Measurements from ENCODE around the gene PNPLA8.

Gene PNPLA8

DNA sequence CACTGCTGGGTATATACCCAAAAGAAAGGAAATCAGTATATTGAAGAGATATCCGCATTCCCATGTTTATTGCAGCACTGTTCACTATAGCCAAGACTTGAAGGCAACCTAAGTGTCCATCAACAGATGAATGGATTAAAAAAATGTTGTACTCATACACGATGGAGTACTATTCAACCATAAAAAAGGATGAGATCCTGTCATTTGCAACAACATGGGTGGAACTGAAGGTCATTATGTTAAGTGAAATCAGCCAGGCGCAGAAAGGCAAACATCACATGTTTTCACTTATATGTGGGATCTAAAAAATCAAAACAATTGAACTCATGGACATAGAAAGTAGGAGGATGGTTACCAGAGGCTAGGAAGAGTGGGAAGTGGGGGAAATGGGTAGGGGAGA is 89.0 kb downstream of the PNPLA8 start:
- H3K36me3 ChIP-seq (ENCODE audit: control insufficient read depth in 1 of 2, insufficient read depth in 2 of 2, low read length in 2 of 2), result no peaks in the 10 kb centered on the region
- no peaks in the 10 kb centered on the region for H3K9me3 ChIP-seq (ENCODE audit: control insufficient read depth in 1 of 2, low read length in 2 of 2)
- no peak overlapping the region for H3K27ac ChIP-seq (ENCODE audit: low read length)
- no peaks in the 10 kb centered on the region for H3K4me1 ChIP-seq (ENCODE audit: control insufficient read depth in 1 of 2, insufficient read depth in 2 of 2, low read length in 2 of 2)
- H3K27me3 ChIP-seq (ENCODE audit: low read depth, low read length), result no peaks in the 10 kb centered on the region
- H3K4me3 ChIP-seq (ENCODE audit: low read depth in 1 of 2, low read length in 2 of 2), result no peak overlapping the region

DNA sequence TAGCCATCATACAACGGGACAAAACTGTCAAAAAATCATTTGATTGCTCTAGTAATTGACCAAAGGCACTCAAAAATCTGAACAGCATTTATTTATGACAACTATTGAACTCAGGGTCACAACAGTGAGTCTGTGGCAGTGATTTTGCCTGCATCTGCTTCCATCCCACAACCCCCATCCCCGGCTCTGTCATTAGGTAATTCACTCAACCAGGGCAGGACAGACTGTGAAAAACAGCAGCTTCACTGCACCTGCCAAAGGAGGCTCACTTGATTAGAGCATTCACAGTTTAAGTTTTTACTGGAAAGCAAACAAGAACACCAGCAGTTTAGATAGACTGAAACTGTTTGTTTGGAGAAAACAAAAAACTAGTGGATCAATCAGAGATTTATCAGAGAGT is 91.9 kb downstream of the PNPLA8 start:
- Histone ChIP-seq H3K27me3 (ENCODE audit: low read depth, low read length) (no peaks in the 10 kb centered on the region), H3K36me3 (ENCODE audit: control insufficient read depth in 1 of 2, insufficient read depth in 2 of 2, low read length in 2 of 2) (no peaks in the 10 kb centered on the region), H3K4me3 (ENCODE audit: low read depth in 1 of 2, low read length in 2 of 2) (no peak overlapping the region), H3K4me1 (ENCODE audit: control insufficient read depth in 1 of 2, insufficient read depth in 2 of 2, low read length in 2 of 2) (no peaks in the 10 kb centered on the region), H3K27ac (ENCODE audit: low read length) (no peak overlapping the region), H3K9me3 (ENCODE audit: control insufficient read depth in 1 of 2, low read length in 2 of 2) (no peaks in the 10 kb centered on the region)

DNA sequence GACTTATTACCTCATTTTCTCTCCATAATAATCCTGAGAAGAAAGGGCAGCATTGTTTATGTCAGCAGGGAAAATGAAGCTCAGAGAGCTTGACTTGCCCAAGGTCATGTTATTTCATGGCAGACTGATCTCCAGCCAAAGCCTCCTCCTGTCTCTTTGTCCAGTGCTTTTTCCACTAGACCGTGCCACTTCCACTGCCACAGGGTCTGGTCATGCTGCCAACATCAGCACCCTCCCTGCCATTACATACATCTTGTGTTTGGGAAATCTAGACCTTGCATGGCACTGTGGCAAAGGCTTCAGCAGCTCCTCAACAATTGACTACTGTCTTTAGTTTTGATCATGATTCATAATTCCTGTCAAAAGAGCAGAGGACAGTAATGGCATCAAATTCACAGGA is 94.8 kb downstream of the PNPLA8 start:
- H3K27ac ChIP-seq (ENCODE audit: low read length), result no peak overlapping the region
- H3K4me1 ChIP-seq (ENCODE audit: control insufficient read depth in 1 of 2, insufficient read depth in 2 of 2, low read length in 2 of 2), result no peaks in the 10 kb centered on the region
- no peaks in the 10 kb centered on the region for H3K27me3 ChIP-seq (ENCODE audit: low read depth, low read length)
- no peaks in the 10 kb centered on the region for H3K9me3 ChIP-seq (ENCODE audit: control insufficient read depth in 1 of 2, low read length in 2 of 2)
- no peak overlapping the region for H3K4me3 ChIP-seq (ENCODE audit: low read depth in 1 of 2, low read length in 2 of 2)
- H3K36me3 ChIP-seq (ENCODE audit: control insufficient read depth in 1 of 2, insufficient read depth in 2 of 2, low read length in 2 of 2), result no peaks in the 10 kb centered on the region

DNA sequence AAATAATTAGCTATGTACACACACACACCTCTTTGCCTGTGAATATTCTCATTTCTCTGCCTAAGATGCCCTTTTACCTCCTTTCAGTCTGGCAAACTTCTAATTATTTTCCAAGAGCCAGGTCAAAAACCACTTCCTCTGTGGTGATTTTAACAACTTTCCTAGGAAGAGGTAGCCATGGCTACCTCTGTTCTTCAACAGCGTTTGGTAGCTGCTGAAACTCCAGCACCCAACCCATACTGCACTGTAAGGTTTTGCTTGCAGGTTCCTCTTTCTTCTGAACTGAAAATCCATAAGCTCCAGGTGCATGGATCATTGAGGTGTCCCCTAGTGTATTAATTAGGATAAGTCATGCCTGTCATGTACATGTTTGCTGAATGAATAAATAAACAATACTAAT is 95.3 kb downstream of the PNPLA8 start:
- Histone ChIP-seq H3K36me3 (ENCODE audit: control insufficient read depth in 1 of 2, insufficient read depth in 2 of 2, low read length in 2 of 2) (no peaks in the 10 kb centered on the region), H3K27ac (ENCODE audit: low read length) (no peak overlapping the region), H3K4me1 (ENCODE audit: control insufficient read depth in 1 of 2, insufficient read depth in 2 of 2, low read length in 2 of 2) (no peaks in the 10 kb centered on the region), H3K27me3 (ENCODE audit: low read depth, low read length) (no peaks in the 10 kb centered on the region), H3K9me3 (ENCODE audit: control insufficient read depth in 1 of 2, low read length in 2 of 2) (no peaks in the 10 kb centered on the region), H3K4me3 (ENCODE audit: low read depth in 1 of 2, low read length in 2 of 2) (no peak overlapping the region)

DNA sequence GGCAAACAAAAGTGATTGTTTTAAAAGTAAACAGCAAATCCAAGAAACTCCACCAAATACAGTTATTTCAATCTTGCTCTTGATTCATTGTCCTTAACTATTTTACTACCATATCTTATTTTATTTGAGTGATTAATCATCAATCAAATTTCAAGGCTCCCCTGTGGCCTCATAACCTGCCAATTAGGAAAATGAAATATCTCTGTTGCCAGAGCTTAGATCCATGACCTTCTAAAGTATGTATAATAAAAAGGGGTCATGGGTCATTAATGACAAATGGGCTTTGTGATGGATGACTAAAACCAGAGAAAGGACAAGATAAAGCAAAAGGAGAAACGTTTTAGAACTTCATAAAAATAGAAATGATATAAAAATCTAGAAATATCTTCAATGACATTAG is 98.2 kb downstream of the PNPLA8 start:
- Histone ChIP-seq H3K27ac (ENCODE audit: low read length) (no peak overlapping the region), H3K4me1 (ENCODE audit: control insufficient read depth in 1 of 2, insufficient read depth in 2 of 2, low read length in 2 of 2) (no peaks in the 10 kb centered on the region), H3K4me3 (ENCODE audit: low read depth in 1 of 2, low read length in 2 of 2) (no peak overlapping the region), H3K27me3 (ENCODE audit: low read depth, low read length) (no peaks in the 10 kb centered on the region), H3K36me3 (ENCODE audit: control insufficient read depth in 1 of 2, insufficient read depth in 2 of 2, low read length in 2 of 2) (no peaks in the 10 kb centered on the region), H3K9me3 (ENCODE audit: control insufficient read depth in 1 of 2, low read length in 2 of 2) (no peaks in the 10 kb centered on the region)

DNA sequence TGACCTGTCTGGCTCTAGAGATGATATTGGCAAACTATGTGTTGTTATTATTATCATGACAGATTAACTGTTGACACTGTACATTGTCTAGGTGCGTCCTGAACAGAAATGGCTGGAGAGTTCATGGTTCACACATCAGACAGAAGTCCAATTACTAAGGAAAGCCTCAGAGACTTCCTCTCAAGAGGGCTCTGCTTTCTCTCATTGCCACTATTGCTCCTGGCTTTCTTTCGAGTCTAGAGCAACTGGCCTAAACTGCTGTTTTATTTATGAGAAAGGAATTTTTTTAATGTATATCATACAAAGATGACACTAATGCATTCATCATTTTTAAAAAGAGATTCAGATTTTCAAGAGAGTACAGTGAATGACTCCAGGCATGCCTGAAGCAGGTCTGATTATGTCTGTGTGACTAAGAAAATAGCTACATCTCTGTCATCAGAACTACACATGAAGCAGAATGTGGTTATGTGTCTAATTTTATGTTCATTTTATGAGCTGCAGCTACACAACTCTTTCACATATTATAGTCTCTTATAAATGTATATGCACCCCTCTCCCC is 100.1 kb downstream of the PNPLA8 start:
- no peaks in the 10 kb centered on the region for H3K27me3 ChIP-seq (ENCODE audit: low read depth, low read length)
- no peaks in the 10 kb centered on the region for H3K4me1 ChIP-seq (ENCODE audit: control insufficient read depth in 1 of 2, insufficient read depth in 2 of 2, low read length in 2 of 2)
- H3K27ac ChIP-seq (ENCODE audit: low read length), result no peak overlapping the region
- H3K9me3 ChIP-seq (ENCODE audit: control insufficient read depth in 1 of 2, low read length in 2 of 2), result no peaks in the 10 kb centered on the region
- no peak overlapping the region for H3K4me3 ChIP-seq (ENCODE audit: low read depth in 1 of 2, low read length in 2 of 2)
- H3K36me3 ChIP-seq (ENCODE audit: control insufficient read depth in 1 of 2, insufficient read depth in 2 of 2, low read length in 2 of 2), result no peaks in the 10 kb centered on the region

DNA sequence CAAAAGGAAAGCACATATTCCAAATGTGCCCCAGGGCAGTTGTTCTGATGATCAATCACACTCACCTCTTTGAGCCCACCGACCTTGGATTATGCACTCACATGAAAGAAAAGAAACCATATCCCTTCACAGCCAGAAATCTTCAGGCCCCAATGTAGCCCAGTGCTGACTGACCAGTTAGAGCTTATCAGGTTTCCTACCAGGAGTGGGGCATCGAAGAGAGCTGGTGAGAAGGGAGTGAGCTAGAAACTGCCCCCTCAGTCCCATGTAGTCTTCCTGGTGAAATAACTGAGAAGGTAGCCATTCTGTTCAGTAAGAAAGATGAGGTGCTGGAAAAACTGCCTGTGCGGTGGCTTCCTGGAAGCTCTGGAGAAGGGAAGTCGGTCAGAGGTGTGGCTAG is 101.9 kb downstream of the PNPLA8 start:
- H3K27me3 ChIP-seq (ENCODE audit: low read depth, low read length), result no peaks in the 10 kb centered on the region
- H3K27ac ChIP-seq (ENCODE audit: low read length), result no peak overlapping the region
- no peaks in the 10 kb centered on the region for H3K36me3 ChIP-seq (ENCODE audit: control insufficient read depth in 1 of 2, insufficient read depth in 2 of 2, low read length in 2 of 2)
- no peaks in the 10 kb centered on the region for H3K9me3 ChIP-seq (ENCODE audit: control insufficient read depth in 1 of 2, low read length in 2 of 2)
- no peak overlapping the region for H3K4me3 ChIP-seq (ENCODE audit: low read depth in 1 of 2, low read length in 2 of 2)
- no peaks in the 10 kb centered on the region for H3K4me1 ChIP-seq (ENCODE audit: control insufficient read depth in 1 of 2, insufficient read depth in 2 of 2, low read length in 2 of 2)

DNA sequence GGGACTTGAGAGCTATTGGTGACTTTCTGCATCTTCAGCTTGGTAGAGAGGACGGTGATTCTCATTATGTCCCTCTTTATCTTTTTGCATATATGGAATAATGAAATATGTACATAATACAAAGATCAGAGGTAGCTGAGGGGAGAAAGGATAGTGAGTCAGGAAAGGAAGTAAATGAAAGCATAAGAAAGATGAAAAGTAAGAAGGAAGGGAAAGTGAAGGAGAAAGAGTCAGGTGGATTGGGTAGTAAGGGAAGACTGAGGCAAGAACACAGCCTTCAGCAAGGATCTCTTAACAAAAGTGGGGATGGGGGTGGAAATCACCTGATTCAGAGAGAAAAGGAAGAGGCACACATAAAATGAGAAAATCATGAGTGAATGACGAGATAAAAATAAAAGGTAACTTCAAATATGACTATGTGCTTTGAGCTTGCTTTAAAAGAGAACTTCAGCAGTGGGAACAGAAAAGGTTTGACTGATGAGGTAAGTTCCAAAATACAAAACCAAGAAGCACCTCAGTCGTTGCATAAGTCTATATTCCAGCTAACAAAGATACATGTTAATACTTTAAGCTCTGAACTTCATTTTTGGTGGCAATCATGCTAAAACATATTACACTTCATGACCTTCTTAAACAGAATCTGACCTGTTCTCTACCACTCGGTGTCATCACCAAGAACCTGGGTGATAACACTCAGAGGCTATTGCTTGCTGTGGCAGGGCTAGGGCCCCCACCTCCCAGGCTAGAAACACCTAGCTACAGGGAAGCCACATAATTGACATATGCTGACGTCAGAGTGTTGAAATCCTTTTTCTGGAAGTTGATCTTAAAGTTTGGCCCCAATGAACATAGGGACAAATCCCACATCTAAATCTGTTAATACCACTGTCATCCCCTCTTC is 102.6 kb downstream of the PNPLA8 start:
- no peak overlapping the region for H3K4me3 ChIP-seq (ENCODE audit: low read depth in 1 of 2, low read length in 2 of 2)
- no peaks in the 10 kb centered on the region for H3K4me1 ChIP-seq (ENCODE audit: control insufficient read depth in 1 of 2, insufficient read depth in 2 of 2, low read length in 2 of 2)

DNA sequence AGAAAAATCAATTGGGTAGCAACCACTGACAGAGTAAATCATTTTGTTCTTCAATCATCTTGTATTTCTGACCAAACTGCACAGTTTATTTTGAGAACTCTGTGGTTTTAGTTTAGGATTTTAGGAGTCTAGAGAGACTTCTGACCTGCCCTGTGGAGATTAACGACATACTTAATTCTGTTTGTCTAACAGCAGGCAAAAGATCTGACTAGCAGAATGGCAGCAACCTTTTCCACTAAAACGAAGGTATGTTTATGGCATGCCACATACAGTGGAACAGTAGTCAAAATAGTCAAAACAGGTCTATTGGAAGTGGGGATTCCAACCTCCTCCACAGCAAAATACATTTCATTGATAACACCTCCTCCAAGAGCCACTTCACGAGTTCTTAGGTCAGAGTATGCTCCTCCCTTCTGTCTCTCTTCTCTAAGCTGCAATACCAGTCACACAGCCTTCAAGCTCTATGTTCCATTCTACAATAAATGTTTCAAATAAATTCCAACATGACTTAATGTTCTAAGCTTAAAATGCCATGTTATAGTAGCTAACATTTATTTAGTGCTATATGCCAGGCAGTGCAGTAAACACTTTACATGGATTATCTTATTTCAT is 104.1 kb downstream of the PNPLA8 start:
- Histone ChIP-seq H3K36me3 (ENCODE audit: control insufficient read depth in 1 of 2, insufficient read depth in 2 of 2, low read length in 2 of 2) (no peaks in the 10 kb centered on the region), H3K9me3 (ENCODE audit: control insufficient read depth in 1 of 2, low read length in 2 of 2) (no peaks in the 10 kb centered on the region), H3K27ac (ENCODE audit: low read length) (no peak overlapping the region), H3K4me3 (ENCODE audit: low read depth in 1 of 2, low read length in 2 of 2) (no peak overlapping the region), H3K4me1 (ENCODE audit: control insufficient read depth in 1 of 2, insufficient read depth in 2 of 2, low read length in 2 of 2) (no peaks in the 10 kb centered on the region), H3K27me3 (ENCODE audit: low read depth, low read length) (no peaks in the 10 kb centered on the region)

More for the DNA sequence above, 102.6 kb downstream of the PNPLA8 start:
- Histone ChIP-seq H3K27me3 (ENCODE audit: low read depth, low read length) (no peaks in the 10 kb centered on the region), H3K36me3 (ENCODE audit: control insufficient read depth in 1 of 2, insufficient read depth in 2 of 2, low read length in 2 of 2) (no peaks in the 10 kb centered on the region), H3K9me3 (ENCODE audit: control insufficient read depth in 1 of 2, low read length in 2 of 2) (no peaks in the 10 kb centered on the region), H3K27ac (ENCODE audit: low read length) (no peak overlapping the region)
